ENCODE measurements around the gene MYO1G.

Gene MYO1G

DNA sequence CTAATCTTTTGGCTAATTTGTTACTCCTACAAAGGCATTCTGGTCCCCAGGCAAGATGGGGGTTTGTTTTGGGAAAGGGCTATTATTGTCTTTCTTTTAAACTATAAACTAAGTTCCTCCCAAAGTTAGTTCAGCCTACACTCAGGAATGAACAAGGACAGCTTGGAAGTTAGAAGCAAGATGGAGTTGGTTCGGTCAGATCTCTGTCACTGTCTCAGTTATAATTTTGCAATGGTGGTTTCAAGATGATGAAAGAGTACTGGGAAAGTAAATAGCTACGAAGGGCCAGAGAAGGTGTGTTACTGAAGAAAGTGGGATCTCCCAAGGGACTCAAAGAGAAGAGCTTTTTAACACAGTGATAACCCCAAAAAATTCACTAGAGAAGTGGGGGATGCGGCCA is 10.3 kb upstream of the MYO1G start:
- TF ChIP-seq, protein P1, sequence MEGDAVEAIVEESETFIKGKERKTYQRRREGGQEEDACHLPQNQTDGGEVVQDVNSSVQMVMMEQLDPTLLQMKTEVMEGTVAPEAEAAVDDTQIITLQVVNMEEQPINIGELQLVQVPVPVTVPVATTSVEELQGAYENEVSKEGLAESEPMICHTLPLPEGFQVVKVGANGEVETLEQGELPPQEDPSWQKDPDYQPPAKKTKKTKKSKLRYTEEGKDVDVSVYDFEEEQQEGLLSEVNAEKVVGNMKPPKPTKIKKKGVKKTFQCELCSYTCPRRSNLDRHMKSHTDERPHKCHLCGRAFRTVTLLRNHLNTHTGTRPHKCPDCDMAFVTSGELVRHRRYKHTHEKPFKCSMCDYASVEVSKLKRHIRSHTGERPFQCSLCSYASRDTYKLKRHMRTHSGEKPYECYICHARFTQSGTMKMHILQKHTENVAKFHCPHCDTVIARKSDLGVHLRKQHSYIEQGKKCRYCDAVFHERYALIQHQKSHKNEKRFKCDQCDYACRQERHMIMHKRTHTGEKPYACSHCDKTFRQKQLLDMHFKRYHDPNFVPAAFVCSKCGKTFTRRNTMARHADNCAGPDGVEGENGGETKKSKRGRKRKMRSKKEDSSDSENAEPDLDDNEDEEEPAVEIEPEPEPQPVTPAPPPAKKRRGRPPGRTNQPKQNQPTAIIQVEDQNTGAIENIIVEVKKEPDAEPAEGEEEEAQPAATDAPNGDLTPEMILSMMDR (IDR thresholded peaks at IDR 0.05; ENCODE audit: low read length, missing control alignments) = no peak
- DNase-seq (ENCODE audit: low read depth) = no peak
- no peak overlapping the region for H3K4me3 ChIP-seq (replicated peaks; ENCODE audit: low read depth, low read length)

DNA sequence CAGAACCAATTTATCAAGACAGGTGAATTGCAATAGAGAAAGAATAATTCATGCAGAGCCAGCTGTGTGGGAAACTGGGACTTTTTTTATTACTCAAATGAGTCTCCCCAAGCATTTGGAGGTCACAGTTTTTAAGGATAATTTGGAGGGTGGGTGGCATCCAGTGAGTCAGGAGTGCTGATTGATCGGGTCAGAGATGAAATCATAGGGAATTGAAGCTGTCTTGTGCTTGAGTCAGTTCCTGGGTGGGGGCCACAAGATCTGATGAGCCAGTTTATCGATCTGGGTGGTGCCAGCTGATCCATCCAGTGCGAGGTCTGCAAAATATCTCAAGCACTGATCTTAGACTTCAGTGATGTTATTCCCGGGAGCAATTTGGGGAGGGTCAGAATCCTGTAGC is 9.9 kb upstream of the MYO1G start:
- H3K4me3 ChIP-seq (replicated peaks; ENCODE audit: low read depth, low read length) = no peak overlapping the region
- DNase-seq (ENCODE audit: low read depth) = no peak
- TF ChIP-seq, protein P1 (IDR thresholded peaks at IDR 0.05; ENCODE audit: low read length, missing control alignments) = no peak

DNA sequence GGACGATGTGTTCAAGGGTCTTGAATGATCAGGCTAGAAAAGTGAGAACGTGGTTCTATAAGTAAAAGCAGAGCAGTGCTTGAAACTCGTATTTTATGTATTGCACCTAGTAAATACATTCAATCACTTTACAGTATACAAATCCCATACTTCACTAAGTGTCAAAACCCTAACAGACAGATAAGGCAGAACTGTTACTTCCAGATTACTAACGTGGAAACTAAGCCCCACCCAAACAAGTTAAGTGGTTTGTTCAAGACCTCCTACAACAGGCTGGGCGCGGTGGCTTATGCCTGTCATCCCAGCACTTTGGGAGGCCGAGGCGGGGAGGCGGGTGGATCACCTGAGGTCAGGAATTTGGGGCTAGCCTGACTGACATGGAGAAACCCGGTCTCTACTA is 9.2 kb upstream of the MYO1G start:
- TF ChIP-seq, protein P1 (IDR thresholded peaks at IDR 0.05; ENCODE audit: low read length, missing control alignments) = no peak
- DNase-seq (ENCODE audit: low read depth) = no peak
- no peak overlapping the region for H3K4me3 ChIP-seq (replicated peaks; ENCODE audit: low read depth, low read length)

DNA sequence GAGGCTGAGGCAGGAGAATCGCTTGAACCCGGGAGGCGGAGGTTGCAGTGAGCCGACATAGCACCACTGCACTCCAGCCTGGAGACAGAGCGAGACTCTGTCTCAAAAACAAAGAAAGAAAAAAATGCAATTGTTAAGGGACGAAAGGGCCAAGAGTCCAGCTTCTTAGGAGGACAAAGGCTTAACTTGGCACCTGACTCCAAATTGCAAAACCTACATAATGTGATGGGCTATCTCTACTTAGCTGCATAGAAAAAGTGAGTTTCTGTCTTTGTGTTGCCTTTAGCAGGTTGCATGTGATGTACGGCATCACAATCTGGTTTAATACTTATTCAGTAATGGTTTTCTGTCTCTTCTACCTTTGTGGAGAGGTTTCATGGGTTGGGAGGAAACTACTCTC is 8.6 kb upstream of the MYO1G start:
- no peak overlapping the region for H3K4me3 ChIP-seq (replicated peaks; ENCODE audit: low read depth, low read length)
- DNase-seq (ENCODE audit: low read depth) = no peak
- TF ChIP-seq, protein P1 (IDR thresholded peaks at IDR 0.05; ENCODE audit: low read length, missing control alignments) = no peak

DNA sequence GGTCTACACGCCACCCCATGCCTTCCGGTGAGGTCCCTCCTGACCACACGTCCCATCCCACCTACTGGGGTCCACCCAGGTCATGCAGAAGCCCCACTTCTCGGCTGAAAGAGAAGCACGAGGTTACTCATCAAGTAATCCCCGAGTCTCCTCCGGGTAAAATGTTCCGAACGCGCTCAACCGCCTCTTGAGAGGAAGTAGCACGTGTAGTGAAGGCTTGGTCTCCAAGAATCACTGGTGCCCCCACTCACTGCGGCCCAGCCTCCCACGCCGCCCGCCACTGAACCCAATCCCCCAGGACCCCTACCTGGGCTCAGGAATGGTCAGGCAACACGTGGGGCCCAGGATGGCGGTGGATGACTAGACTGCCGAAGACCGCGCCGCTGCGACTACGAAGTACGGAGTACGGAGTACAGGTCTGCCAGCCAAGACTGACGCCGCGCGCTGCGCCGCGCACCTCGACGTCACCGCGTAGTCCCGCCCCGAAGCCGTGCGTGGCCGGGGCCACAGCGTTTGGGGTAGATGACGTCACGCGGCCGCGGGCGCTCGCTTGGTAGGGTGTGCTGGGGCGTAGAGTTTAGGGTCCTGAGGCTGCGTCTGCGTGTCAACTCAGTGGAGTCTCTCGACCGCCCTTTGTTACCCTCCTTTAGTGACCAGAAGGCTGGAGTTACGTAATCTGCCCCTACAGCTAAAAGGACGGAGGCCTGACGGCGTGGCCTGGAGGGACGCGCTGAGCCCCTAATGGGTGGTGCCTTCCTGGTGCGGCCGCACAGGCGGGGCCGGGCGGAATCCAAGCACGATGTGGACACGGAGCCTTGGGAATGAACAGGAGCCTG is 7.6 kb upstream of the MYO1G start:
- peak overlapping the region; percentile 73 for H3K4me3 ChIP-seq (replicated peaks; ENCODE audit: low read depth, low read length)
- TF ChIP-seq, protein P1 (IDR thresholded peaks at IDR 0.05; ENCODE audit: low read length, missing control alignments) = no peak
- peak; percentile 97 for DNase-seq (ENCODE audit: low read depth)

DNA sequence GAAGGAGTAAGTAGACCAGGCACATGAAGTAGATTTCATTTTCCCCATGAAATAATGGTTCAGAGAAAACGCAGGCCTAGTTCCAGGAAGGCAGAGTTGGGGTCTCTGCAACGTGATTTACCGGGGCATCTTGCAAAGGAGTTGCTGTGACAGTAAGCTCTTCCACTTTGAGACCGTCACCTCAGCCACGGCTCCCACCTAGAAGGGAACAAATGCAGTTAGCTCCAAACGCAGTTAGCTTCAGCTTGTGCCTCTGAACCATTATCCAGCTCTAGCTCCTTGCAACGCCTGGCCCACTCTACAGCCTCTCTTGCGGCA is 7.0 kb upstream of the MYO1G start:
- TF ChIP-seq, protein P1 (IDR thresholded peaks at IDR 0.05; ENCODE audit: low read length, missing control alignments) = no peak
- peak overlapping the region; percentile 73 for H3K4me3 ChIP-seq (replicated peaks; ENCODE audit: low read depth, low read length)

More for the DNA sequence above, 7.0 kb upstream of the MYO1G start:
- no peak for DNase-seq (ENCODE audit: low read depth)
